Neural progenitor cell (in vitro differentiated cells): Measurements from ENCODE around the gene SRSF4.

ENCODE experiments used
- EZH2 ChIP-seq: fragments of 200-600 bp; sonication (generic); IDR thresholded peaks from 2 replicates; pipeline ENCODE4 v1.6.1; 2017; ENCODE audit warnings: antibody characterized with exemption, mild to moderate bottlenecking, moderate library complexity
- EZH2phosphoT487 ChIP-seq: fragments of 200-600 bp; sonication (generic); IDR thresholded peaks from 2 replicates; pipeline ENCODE4 v1.6.1; 2017; ENCODE audit warnings: antibody characterized with exemption
- TF ChIP-seq, protein P1 (sequence below): fragments of 200-600 bp; sonication (generic); IDR thresholded peaks from 2 replicates; pipeline ENCODE4 v1.5.1; 2017; ENCODE audit warnings: antibody characterized with exemption, mild to moderate bottlenecking

DNA sequence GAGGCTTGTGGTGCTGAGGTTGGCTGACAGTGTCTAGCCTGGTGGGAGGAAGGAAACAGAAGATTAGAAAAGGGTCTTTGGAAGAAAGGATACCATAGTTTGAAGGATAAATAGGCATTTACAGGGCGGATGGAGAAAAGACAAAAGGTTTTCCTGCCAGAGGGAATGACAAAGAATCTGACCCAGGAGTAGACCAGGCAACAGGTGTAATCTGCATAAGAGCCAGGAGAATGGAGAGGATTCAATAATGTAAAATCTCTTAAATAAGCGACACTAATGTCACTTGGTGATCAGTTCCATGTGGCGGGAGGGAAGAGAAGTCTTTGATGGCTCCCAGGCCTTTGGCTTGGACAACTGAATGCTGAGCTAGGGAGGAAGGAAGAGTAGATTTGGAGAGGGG, 39.6 kb upstream of the SRSF4 start:
- no peak for TF ChIP-seq EZH2
- TF ChIP-seq, protein P1, sequence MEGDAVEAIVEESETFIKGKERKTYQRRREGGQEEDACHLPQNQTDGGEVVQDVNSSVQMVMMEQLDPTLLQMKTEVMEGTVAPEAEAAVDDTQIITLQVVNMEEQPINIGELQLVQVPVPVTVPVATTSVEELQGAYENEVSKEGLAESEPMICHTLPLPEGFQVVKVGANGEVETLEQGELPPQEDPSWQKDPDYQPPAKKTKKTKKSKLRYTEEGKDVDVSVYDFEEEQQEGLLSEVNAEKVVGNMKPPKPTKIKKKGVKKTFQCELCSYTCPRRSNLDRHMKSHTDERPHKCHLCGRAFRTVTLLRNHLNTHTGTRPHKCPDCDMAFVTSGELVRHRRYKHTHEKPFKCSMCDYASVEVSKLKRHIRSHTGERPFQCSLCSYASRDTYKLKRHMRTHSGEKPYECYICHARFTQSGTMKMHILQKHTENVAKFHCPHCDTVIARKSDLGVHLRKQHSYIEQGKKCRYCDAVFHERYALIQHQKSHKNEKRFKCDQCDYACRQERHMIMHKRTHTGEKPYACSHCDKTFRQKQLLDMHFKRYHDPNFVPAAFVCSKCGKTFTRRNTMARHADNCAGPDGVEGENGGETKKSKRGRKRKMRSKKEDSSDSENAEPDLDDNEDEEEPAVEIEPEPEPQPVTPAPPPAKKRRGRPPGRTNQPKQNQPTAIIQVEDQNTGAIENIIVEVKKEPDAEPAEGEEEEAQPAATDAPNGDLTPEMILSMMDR, result no peak
- no peak for TF ChIP-seq EZH2phosphoT487
